MM.1S (cell line): ENCODE data around the gene SPOP.

Source experiments
- EZH2 ChIP-seq: fragments of 300-600 bp; sonication (generic); optimal IDR thresholded peaks from 2 replicates; pipeline ENCODE3; 2017; ENCODE audit warnings: low read depth, mild to moderate bottlenecking, antibody characterized with exemption, low read length, mixed read lengths
- EZH2phosphoT487 ChIP-seq: fragments of 300-600 bp; sonication (generic); IDR thresholded peaks from 2 replicates; pipeline ENCODE4 v1.6.1; 2018; ENCODE audit warnings: antibody characterized with exemption, low read length
- TF ChIP-seq, protein P1 (sequence below): fragments of 300-600 bp; sonication (generic); IDR thresholded peaks from 2 replicates; pipeline ENCODE4 v1.5.1; 2016; ENCODE audit warnings: antibody characterized with exemption, low read length, mixed read lengths

DNA sequence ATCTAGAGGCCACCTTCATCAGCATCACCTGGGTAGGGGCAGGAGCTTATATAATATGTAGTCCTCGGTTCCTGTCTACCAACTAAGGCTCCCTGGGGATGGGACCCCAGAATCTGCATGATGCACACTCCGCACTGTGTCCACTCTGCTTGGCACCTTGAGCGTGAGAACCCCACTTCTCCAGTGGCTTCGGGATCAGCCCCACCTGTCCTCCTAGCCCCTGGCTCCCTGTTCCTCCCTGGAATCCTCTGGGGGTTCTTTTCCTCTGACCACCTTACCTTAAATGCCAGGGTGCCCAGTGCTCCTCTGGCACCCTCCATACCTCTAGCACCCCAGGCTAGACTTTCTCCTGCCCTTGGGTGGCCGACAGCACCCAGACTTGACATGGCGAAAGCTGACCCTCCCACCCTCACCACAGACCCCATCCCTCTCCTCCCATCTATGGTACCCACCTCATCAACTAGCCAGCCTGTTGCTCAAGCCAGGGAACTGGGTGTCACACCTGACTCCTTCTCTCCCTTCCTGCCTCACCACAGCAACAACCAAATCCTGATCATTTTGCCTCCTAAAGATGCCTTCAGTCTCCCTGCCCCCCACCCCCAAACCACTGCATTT is 105.0 kb downstream of the SPOP start:
- TF ChIP-seq, protein P1, sequence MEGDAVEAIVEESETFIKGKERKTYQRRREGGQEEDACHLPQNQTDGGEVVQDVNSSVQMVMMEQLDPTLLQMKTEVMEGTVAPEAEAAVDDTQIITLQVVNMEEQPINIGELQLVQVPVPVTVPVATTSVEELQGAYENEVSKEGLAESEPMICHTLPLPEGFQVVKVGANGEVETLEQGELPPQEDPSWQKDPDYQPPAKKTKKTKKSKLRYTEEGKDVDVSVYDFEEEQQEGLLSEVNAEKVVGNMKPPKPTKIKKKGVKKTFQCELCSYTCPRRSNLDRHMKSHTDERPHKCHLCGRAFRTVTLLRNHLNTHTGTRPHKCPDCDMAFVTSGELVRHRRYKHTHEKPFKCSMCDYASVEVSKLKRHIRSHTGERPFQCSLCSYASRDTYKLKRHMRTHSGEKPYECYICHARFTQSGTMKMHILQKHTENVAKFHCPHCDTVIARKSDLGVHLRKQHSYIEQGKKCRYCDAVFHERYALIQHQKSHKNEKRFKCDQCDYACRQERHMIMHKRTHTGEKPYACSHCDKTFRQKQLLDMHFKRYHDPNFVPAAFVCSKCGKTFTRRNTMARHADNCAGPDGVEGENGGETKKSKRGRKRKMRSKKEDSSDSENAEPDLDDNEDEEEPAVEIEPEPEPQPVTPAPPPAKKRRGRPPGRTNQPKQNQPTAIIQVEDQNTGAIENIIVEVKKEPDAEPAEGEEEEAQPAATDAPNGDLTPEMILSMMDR, result no peak
- no peak for TF ChIP-seq EZH2
- no peak for TF ChIP-seq EZH2phosphoT487
